NCI-H1417 treated with DMSO at 0.1 percent for 48 hours (cell line): ENCODE results near the gene CLEC17A.
"Not testable (repeated sequence)": the region's sequence is repeated elsewhere in the genome, so short reads cannot be mapped to it uniquely, and the experiment has no call there.

ENCODE experiments used
- DNase-seq: peaks from one replicate; lab custom pipeline; 2025; lab: John Stamatoyannopoulos, UW

Gene CLEC17A

GRCh38 chr19:14582894-14583340 is at the start of gene CLEC17A:
Gene CLEC17A, plus strand, starts transcription at chr19:14583084. Its CDS starts 77 bp downstream, at chr19:14583161.
- no peak for DNase-seq

DNA sequence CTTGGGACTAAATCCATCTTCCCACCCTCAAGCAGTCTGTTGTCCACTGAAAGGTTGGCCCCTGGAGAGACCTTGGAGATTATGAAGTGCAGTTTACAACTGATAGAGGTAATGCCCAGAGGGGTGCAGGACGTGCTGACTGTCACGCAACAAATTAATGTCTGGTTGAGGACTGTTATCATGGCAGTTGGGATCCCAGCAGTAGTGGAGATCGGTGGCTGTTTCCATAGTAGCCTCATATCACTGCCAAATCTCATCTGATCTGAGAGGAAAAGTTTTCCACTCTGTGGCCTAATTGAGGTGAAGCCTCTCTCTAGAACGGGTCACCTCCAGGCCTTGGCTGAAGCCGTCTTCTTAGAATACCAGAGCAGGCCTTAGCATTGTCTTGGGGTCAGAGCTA is 49.4 kb upstream of the CLEC17A start:
- no peak for DNase-seq

DNA sequence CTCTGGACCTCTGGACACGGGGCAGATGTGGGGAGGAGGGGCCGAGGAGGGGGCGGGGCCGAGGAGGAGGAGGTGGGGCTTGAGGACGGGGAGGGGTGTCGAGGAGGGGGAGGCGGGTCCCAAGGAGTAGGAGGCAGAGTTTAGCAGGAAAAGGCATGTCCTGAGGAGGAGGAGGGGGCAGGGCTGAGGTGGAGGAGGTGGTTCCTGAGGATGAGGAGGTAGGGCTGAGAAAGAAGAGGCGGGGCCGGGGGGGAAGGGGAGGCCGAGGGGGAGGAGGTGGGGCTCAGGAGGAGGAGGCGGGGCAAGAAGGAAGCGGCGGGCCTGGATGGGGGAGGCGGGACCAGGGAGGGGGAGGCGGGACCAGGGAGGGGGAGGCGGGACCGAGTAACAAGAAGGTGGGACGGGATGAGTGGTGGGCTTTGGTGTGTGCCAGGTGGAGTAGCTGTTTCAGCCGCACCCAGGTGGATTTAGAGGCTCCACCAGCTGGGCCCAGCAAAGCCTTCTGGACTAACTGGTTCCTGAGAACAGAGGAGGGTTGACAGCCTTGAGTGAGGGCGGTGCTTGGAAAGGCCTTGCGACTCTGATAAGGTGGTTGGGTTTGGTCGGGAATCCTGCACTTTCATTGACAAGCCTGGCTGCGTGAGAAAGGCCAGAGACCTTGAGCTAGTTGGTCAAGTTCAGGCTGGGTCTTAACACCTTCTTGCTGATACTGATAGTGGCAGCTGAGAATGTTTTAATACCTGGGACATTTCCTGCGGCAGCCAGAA is 45.8 kb upstream of the CLEC17A start:
- no peak for DNase-seq

- no peak for DNase-seq
These were observed 42.0 kb upstream of the CLEC17A start for GRCh38 chr19:14540741-14541525.

DNA sequence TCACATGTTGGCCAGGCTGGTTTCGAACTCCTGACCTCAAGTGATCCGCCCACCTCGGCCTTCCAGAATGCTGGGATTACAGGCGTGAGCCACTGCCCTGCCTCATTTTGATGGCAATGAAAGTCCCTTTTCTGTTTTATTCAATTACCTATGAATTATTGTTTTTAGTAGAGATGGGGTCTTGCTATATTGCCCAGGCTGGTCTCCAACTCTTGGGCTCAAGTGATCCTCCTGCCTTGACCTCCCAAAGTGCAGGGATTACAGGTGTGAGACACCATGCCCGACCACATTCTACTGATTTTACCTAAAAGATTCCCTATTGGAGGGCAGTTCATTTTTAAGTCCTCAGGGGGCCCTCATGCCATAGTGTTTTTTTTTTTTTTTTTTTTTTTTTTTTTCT is 40.9 kb upstream of the CLEC17A start:
- DNase-seq: not testable (repeated sequence)

DNA sequence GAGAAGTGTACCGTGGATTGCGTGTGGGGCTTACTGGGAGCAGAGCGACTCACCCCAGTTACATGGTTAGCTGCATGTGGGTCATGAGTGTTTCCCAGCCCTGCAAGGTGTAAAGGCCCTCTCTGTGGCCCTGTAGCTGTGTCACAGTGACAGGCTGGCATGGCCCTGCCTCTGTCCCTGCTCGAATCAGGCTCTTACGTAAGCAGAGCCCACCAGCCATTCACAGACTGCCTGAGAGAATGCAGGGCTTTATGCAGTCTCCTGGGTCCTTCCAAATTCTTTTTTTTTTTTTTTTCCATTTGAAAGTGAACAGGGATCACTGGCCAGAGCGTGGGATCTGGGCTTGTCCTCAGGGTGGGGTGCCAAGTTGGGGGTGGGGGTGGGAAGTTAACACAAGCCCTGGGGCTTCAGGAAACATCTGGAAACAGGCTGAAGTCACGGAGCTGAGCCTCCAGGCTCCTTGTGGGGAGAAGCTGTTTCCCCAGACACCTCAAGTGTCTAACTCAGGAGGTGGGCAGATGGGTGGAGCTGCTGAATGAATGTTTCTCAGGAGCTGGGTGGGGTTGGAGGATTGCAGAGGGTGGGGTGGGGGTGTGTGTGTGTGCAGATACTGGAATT is 40.1 kb upstream of the CLEC17A start:
- DNase-seq: no peak

DNA sequence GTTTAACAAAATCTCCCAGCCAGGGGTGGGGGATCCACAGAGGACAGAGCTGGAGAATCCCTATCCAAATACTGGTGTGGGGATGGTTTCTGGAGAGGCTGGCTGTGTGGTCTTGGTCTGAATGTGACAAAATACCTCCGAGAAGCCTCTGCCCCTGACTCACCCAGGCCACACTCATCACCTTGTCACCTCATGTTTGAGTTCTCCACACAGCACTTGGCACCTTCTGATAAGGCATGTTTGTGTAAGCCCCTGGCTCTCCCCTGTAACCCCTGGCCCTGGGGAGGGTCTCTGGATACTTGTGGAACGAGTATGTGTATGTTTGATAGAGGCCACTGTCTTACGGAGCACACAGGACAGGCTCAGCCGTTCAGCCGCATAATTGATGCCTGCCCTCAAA is 38.8 kb upstream of the CLEC17A start:
- no peak for DNase-seq

- peak; percentile 82 for DNase-seq
These were observed 37.7 kb upstream of the CLEC17A start for GRCh38 chr19:14544977-14545715.

DNA sequence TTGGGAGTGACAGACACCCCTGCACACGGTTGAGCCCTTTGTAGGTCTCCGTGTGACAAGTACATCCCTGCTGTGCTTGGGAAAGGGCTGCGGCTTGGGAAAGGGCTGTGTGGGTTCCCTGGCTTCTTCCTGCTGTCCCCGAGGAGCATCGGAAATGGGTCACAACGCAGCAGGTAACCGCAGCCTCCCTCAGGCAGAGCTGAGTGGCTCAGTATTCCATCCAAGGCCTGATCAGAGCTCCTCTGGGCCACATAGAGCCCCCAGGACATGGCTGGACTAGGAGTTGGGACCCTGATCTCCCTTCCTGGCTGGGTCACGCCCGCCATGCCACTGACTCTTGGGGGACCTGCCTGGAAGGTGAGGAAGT is 37.2 kb upstream of the CLEC17A start:
- DNase-seq: no peak

GRCh38 chr19:14550201-14550754 is 32.6 kb upstream of the CLEC17A start:
- DNase-seq: no peak

DNA sequence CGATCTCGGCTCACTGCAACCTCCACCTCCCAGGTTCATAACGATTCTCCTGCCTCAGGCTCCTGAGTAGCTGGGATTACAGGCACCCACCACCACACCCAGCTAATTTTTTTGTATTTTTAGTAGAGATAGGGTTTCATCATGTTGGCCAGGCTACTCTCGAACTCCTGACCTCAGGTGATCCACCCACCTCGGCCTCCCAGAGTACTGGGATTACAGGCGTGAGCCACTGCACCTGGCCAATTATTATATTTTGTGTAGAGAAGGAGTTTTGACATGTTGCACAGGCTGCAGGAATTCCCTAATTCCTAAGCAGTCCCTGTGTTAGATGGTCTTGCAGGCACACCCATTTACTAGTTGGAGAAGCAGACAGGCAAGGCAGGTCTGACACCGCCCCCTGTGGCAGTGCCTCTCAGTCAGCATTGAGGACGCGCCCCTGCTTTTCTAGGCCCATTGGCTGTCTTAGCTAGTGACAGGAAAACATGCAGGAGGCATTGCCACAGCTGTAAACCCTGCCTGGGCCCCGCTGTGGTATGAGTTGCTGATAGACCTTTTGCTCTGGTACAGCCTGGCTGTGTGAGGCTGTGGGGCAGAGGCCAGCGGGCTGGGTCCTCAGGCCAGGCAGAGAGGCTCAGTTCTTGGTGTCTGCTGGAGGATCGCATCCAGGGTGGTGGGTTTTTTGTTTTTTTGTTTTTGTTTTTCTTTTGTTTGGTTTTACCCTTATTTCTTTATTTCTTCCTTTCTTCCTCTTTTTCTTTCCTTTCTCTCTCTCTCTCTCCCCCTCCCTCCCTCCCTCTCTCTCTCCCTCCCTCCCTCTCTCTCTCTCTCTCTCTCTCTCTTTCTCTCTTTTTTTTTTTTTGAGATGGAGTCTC is 31.5 kb upstream of the CLEC17A start:
- not testable (repeated sequence) for DNase-seq

DNA sequence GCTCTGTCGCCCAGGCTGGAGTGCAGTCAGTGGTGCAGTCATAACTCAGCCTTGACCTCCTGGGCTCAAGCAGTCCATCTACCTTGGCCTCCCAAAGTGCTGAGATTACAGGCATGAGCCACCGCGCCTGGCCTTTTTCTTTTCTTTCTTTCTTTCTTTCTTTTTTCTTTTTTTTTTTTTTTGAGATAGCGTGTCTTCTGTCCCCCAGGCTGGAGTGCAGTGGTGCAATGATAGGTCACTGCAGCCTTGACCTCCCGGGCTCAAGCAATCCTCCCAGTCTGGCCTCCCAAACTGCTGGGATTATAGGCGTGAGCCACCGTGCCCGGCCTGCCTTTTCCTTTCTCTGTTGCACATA is 30.9 kb upstream of the CLEC17A start:
- DNase-seq: not testable (repeated sequence)

GRCh38 chr19:14553042-14553938 is 29.6 kb upstream of the CLEC17A start:
- no peak for DNase-seq

- no peak for DNase-seq
These were observed 29.0 kb upstream of the CLEC17A start for GRCh38 chr19:14553939-14554243.

GRCh38 chr19:14554382-14554812 is 28.5 kb upstream of the CLEC17A start:
- DNase-seq: no peak

DNA sequence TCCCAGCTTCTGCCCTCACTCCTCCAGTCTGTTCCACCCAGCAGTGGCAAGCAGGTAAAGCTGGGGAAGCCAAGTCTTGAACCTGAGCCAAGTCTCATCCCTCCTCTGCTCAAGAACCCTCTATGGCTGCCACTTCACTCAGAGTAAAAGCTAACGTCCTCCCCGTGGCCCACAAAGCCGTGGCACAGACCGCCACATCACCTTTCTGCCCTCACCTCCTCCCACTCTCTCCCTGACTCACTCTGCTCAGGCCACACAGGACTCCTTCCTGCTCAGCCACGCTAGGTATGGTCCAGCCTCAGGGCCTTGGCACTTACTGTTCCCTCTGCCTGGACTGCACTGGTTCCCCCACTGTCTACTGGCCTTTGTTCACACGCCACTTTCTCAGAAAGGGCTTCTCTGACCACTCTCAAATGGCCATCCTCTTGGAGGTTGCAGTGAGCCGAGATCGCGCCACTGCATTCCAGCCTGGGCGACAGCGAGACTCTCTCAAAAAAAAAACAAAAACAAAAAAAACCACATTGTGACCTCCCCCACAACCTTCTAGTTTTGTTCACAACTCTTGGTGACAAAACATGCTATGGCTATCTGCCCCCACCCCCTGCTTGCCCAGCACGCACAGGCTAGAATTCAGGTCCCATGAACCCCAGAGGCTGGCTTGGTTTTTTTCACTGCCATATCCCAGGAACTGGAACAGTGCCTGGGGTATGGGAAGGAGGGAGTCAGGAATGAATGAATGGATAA is 26.8 kb upstream of the CLEC17A start:
- DNase-seq: no peak

- no peak for DNase-seq
These were observed 26.2 kb upstream of the CLEC17A start for GRCh38 chr19:14556662-14557188.

GRCh38 chr19:14558370-14559066 is 24.4 kb upstream of the CLEC17A start:
- no peak for DNase-seq
